GM10248 (cell line): ENCODE measurements around the gene CDCA3.

Source experiments
- CTCF ChIA-PET: fragments of 300-600 bp; sonication (Branson Sonifier 250); formaldehyde crosslinking; extraction: SDS; loops from one replicate; lab custom pipeline; 2021; ENCODE audit warnings: antibody characterized with exemption; lab: Yijun Ruan, JAX
- POLR2A ChIA-PET: fragments of 350-650 bp; sonication (Branson Sonifier 250); formaldehyde crosslinking; extraction: SDS; loops from one replicate; lab custom pipeline; 2020; ENCODE audit warnings: antibody characterized with exemption; lab: Yijun Ruan, JAX
- DNase-seq: peaks from one replicate; pipeline ENCODE4 v3.0.0; 2012; ENCODE audit errors: extremely low spot score
- TF ChIP-seq, protein P1 (sequence below): IDR thresholded peaks from 2 replicates; pipeline ENCODE4 v1.5.1; 2012; ENCODE audit warnings: mild to moderate bottlenecking, low read depth; ENCODE audit errors: extremely low read depth, missing control alignments, control extremely low read depth

Gene CDCA3

DNA sequence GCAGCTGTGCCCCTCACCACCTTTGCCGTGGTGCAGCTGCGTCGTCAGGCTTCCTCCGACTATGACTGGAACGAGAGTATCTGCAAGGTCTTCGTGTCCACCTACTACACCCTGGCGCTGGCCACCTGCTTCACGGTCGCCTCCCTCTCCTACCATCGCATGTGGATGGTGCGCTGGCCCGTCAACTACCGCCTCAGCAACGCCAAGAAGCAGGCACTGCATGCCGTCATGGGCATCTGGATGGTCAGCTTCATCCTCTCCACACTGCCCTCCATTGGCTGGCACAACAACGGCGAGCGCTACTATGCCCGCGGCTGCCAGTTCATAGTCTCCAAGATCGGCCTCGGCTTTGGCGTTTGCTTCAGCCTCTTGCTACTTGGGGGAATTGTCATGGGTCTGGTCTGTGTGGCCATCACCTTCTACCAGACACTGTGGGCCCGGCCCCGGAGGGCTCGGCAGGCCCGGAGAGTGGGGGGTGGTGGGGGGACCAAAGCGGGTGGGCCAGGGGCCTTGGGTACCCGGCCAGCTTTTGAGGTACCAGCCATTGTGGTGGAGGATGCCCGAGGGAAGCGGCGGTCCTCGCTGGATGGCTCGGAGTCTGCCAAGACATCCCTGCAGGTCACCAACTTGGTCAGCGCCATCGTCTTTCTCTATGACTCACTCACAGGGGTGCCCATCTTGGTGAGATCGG lies 26.9 kb downstream of the CDCA3 start:
- CTCF ChIA-PET = interaction anchor here (0.7 to 7.6 kb wide), 22 partner anchors 10 to 288 kb away, joined by 3 to 60 read pairs (median 4); partner anchors contain the start of genes CD4, GNB3, LPAR5 and MLF2
- TF ChIP-seq, protein P1, sequence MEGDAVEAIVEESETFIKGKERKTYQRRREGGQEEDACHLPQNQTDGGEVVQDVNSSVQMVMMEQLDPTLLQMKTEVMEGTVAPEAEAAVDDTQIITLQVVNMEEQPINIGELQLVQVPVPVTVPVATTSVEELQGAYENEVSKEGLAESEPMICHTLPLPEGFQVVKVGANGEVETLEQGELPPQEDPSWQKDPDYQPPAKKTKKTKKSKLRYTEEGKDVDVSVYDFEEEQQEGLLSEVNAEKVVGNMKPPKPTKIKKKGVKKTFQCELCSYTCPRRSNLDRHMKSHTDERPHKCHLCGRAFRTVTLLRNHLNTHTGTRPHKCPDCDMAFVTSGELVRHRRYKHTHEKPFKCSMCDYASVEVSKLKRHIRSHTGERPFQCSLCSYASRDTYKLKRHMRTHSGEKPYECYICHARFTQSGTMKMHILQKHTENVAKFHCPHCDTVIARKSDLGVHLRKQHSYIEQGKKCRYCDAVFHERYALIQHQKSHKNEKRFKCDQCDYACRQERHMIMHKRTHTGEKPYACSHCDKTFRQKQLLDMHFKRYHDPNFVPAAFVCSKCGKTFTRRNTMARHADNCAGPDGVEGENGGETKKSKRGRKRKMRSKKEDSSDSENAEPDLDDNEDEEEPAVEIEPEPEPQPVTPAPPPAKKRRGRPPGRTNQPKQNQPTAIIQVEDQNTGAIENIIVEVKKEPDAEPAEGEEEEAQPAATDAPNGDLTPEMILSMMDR = no peak
- no peak for DNase-seq
- POLR2A ChIA-PET = no interaction called here

DNA sequence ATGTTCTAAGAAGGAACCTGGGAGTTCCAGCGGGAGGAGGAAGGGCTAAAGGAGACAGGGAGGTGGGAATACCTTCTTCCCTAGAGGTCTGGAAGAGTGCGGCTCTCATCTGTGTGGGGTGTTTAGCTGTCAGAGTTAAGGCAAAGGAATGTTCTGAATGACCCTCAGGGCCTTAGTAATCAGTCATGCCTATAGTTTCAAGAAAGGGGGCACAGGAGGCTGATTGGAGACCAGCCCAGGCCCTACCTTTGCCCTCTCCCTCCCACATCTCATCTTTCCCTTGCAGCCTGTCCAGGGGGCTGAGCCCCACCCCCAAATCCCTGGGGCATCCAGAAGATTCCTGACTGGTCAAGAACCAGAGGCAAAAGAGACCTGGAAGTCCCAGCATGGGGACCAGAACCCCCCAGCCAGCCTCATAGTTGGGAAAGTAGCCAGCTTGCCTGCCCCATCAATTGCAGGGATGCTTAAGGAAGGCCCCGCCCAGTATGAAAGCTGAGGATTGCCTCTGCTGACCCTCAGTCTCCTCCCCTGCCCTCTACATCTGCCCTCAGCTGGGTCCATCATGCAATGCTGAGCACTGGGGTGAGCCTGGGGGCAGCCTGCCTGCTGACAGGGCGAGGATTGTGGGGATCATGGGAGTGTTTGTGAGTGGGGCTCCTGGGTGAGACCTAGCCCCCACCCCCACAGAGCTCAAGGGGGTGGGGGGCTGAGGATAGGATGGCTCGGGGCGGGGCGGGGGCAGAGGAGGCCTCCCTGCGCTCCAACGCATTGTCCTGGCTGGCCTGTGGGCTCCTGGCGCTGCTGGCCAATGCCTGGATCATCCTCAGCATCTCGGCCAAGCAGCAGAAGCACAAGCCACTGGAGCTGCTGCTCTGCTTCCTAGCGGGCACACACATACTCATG lies 27.7 kb downstream of the CDCA3 start:
- ChIA-PET POLR2A (no interaction called here), CTCF (interaction anchor here (0.7 to 7.6 kb wide), 8 partner anchors 11 to 89 kb away, joined by 3 to 60 read pairs (median 14); partner anchors contain the start of genes GNB3, MLF2 and PTMS)
- TF ChIP-seq, protein P1 = no peak
- no peak for DNase-seq

DNA sequence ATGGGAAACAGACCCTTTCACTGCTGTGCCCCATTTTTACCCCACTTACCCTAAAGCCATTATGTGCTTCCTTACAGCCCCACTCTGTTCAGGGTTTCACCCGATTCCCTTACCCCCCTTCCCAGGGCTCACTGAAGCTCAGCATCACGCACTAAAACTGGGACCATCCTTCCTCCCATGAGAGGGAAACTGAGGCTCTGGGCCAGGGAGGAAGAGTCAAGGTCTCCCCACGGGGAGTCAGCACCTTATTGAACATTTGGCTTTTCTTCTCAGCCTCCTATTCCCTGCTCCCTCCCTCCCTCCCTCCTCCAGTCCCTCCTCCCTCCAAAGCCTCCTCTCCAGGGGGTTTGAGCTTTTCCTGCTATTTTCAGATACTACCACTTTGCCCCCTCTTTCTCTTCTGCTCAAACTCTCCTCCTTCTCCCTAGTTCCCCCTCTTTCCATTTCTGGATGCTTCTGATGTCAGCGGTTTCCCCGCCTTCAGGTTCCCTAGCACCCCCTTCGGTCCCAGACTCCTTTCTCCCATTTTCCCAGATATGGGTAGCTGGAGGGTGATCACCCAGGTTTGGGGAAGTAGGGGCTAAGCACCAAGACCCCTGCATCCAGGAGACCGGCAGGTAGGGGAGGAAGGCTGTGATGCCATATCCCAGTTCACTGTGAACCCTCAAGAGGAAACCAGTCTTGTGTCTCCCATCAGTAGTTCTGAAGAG lies 28.5 kb downstream of the CDCA3 start:
- ChIA-PET POLR2A (no interaction called here), CTCF (interaction anchor here (1.0 to 7.6 kb wide), 6 partner anchors 8 to 56 kb away, joined by 3 to 42 read pairs (median 10); partner anchors contain the start of genes GNB3 and PTMS)

GRCh38 chr12:6821591-6822425 lies 29.3 kb downstream of the CDCA3 start, which contains the start of gene GPR162:
Gene GPR162 (plus strand): TSS chr12:6821821. CDS start chr12:6823899, 2,078 bp downstream.
- CTCF ChIA-PET = interaction anchor here (0.7 to 7.6 kb wide), 10 partner anchors 9 to 89 kb away, joined by 3 to 42 read pairs (median 4); partner anchors contain the start of genes GNB3, MLF2 and PTMS
- TF ChIP-seq, protein P1 = no peak
- DNase-seq = no peak
- POLR2A ChIA-PET = no interaction called here

More for the DNA sequence above, 28.5 kb downstream of the CDCA3 start:
- no peak for DNase-seq
- TF ChIP-seq, protein P1 = no peak

DNA sequence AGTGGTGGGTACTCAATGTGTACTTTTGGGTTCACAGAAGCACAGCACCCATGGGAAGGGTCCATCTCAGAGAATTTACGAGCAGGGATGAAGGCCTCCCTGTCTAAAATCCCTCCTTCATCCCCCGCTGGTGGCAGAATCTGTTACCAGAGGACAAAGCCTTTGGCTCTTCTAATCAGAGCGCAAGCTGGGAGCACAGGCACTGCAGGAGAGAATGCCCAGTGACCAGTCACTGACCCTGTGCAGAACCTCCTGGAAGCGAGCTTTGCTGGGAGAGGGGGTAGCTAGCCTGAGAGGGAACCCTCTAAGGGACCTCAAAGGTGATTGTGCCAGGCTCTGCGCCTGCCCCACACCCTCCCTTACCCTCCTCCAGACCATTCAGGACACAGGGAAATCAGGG lies 30.9 kb downstream of the CDCA3 start:
- POLR2A ChIA-PET = no interaction called here
- no peak for DNase-seq
- CTCF ChIA-PET = interaction anchor here (1.8 to 7.6 kb wide), 3 partner anchors 9 to 54 kb away, joined by 4 to 41 read pairs (median 12); partner anchors contain the start of genes GNB3 and PTMS
- TF ChIP-seq, protein P1 = no peak
